CD4-positive, alpha-beta memory T cell (primary cell): ENCODE measurements around the gene FAM185A. TPM values are rescaled to one million over a fixed set of nuclear protein-coding genes. Genes with fewer than 3 reads are reported as not detected.
"Not testable (repeated sequence)": the region's sequence is repeated elsewhere in the genome, so short reads cannot be mapped to it uniquely, and the experiment has no call there.

Experiments used
- CTCF ChIA-PET: fragments of 350-600 bp; sonication (Branson Sonifier 250); formaldehyde crosslinking; loops from one replicate; lab custom pipeline; 2021; ENCODE audit warnings: inconsistent platforms; ENCODE audit not compliant: partially characterized antibody; lab: Charles Lee
- POLR2A ChIA-PET: fragments of 350-600 bp; sonication (Branson Sonifier 250); formaldehyde crosslinking; loops from one replicate; lab custom pipeline; 2021; ENCODE audit not compliant: partially characterized antibody; lab: Charles Lee
- DNase-seq, 5 donors: peaks; one replicate each; pipeline versions ENCODE4 v3.0.0 to v3.0.0-alpha.2; 2020 to 2022; ENCODE audit warnings: mixed read lengths in 1 of 5
- H3K27ac ChIP-seq: one replicate; pipeline ENCODE4 v1.7.0; 2013; ENCODE audit warnings: low read depth, low read length
- H3K27me3 ChIP-seq: 2 replicates; pipeline ENCODE4 v1.7.0; 2013; ENCODE audit warnings: mild to moderate bottlenecking, low read length, moderate library complexity; ENCODE audit not compliant: insufficient read depth
- H3K36me3 ChIP-seq: 2 replicates; pipeline ENCODE4 v1.7.0; 2013; ENCODE audit warnings: mild to moderate bottlenecking, low read length, moderate library complexity; ENCODE audit not compliant: insufficient read depth
- H3K4me1 ChIP-seq: 2 replicates; pipeline ENCODE4 v1.7.0; 2013; ENCODE audit warnings: mild to moderate bottlenecking, low read length, moderate library complexity; ENCODE audit not compliant: insufficient read depth
- H3K4me3 ChIP-seq, 2 donors: one replicate each; pipeline ENCODE4 v1.7.0; 2013; ENCODE audit warnings: low read length in 2 of 2, mild to moderate bottlenecking in 1 of 2
- H3K9me3 ChIP-seq, 2 donors: one replicate each; pipeline ENCODE4 v1.7.0; 2013; ENCODE audit warnings: low read length in 2 of 2, control low read depth in 1 of 2; ENCODE audit not compliant: control insufficient read depth in 1 of 2
- H3K27ac Mint-ChIP-seq, 7 donors: one replicate each; pipeline ENCODE4 v1.8.0; 2020 to 2021; ENCODE audit warnings: mixed read lengths in 7 of 7, mild to moderate bottlenecking in 6 of 7, inconsistent platforms in 3 of 7, moderate library complexity in 3 of 7
- H3K27me3 Mint-ChIP-seq, 2 donors: one replicate each; pipeline ENCODE4 v1.8.0; 2020 to 2021; ENCODE audit warnings: mixed read lengths in 2 of 2
- H3K36me3 Mint-ChIP-seq, 2 donors: one replicate each; pipeline ENCODE4 v1.8.0; 2020 to 2021; ENCODE audit warnings: mixed read lengths in 2 of 2, inconsistent platforms in 1 of 2, mild to moderate bottlenecking in 1 of 2
- H3K4me1 Mint-ChIP-seq, 4 donors: one replicate each; pipeline ENCODE4 v1.8.0; 2020 to 2021; ENCODE audit warnings: mixed read lengths in 4 of 4, mild to moderate bottlenecking in 1 of 4
- H3K4me3 Mint-ChIP-seq, 8 donors: one replicate each; pipeline ENCODE4 v1.8.0; 2020 to 2021; ENCODE audit warnings: mixed read lengths in 8 of 8, mild to moderate bottlenecking in 7 of 8, moderate library complexity in 6 of 8, inconsistent platforms in 3 of 8
- H3K9me3 Mint-ChIP-seq, 8 donors: one replicate each; pipeline ENCODE4 v1.8.0; 2020 to 2021; ENCODE audit warnings: mixed read lengths in 8 of 8, mild to moderate bottlenecking in 5 of 8, inconsistent platforms in 3 of 8, moderate library complexity in 1 of 8
- intact Hi-C: fragments of 100-400 bp; cut with micrococcal nuclease; formaldehyde crosslinking; loops from one replicate; pipeline ENCODE4 v1.15.1; 2023
- polyA plus RNA-seq, 2 donors: library from polyadenylated mRNA; unstranded; fragments of 300-500 nt; fragmentation: Illumina TruSeq; gene quantifications; one replicate each; pipeline ENCODE4 v1.2.3, GENCODE V29; 2021
- total RNA-seq, 2 experiments: library from RNA; stranded (reverse); gene quantifications; one replicate each; pipeline ENCODE4 v1.2.3, GENCODE V29; 2021

FAM185A gene
- total RNA-seq (10 to 100 TPM in 1 of 2 experiments, 1 to 10 TPM in 1; 8.6 to 11.1 TPM), polyA plus RNA-seq (1 to 10 TPM; 4.6 to 7.0 TPM)

DNA sequence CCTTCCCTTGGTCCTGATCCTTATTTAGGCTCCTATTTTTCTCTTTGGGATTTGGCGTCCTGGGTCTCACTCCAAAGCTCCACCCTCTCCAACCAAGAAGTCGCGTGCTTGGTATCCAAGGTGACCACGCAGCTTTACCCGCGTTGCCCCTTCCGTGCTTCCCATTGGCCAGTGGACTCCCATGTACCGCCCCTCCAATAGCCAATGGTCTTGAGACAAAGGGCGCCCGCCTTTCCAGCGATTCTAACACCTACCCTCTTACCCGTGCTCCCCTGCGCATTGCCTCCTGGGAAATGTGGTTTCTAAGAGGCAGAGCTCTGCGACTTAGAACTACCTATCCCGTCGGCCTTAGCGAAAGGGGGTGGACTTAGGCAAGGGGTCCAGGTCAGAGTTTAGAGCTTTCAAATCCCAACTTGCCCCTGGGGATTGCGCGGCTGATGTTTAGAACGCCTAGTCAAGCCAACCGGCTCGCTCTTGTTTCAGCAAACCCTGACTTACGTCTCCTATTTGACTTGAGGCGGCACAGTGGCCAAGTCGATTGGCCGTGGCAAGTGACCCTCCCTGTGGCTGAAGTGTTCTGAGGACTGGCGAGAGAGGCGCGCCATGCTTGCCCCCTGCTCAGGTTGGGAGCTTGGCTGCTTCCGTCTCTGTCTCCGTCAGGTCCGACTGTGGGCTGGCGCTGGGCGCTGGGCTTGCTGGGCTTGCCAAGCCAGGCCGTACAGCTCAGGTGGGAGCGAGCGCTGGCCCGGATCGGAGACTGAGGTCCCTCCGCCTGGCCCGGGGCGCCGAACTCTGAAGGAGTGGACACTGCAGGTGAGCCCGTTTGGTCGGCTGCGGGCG, at the start of gene FAM185A:
FAM185A (plus strand) TSS at position 395 of the 840 bp plus-strand sequence; CDS start at position 604, 209 bp downstream.
- H3K27me3 ChIP-seq, CTCF ChIA-PET, H3K36me3 ChIP-seq, H3K4me1 ChIP-seq, H3K9me3 ChIP-seq, H3K27me3 Mint-ChIP-seq, H3K9me3 Mint-ChIP-seq, H3K36me3 Mint-ChIP-seq: not testable (repeated sequence)
- POLR2A ChIA-PET, result interaction anchor here (0.8 to 1.3 kb wide), 6 partner anchors 321 to 531 kb away, joined by 3 to 11 read pairs (median 4); partner anchors contain the start of genes ARMC10, FBXL13, NAPEPLD and PRKRIP1
- H3K27ac ChIP-seq, result peak within 1 kb of the TSS; percentile 61
- Mint-ChIP-seq H3K4me1 (peaks cover 7 to 19% (median 11%) of the 10 kb centered on the region in 4 donors), H3K4me3 (peak within 1 kb of the TSS; percentile 87 to 93 (median 90)), H3K27ac (peak within 1 kb of the TSS; percentile 65 to 97 (median 95))
- peak; percentile 94 to 99 (median 95) for DNase-seq
- intact Hi-C loops, result loop anchor here (1.0 to 5.0 kb wide), 4 partner anchors 325 to 548 kb away; partner anchors contain the start of genes FBXL13, NAPEPLD, PMPCB and PRKRIP1
- H3K4me3 ChIP-seq, result peak within 1 kb of the TSS; percentile 67 to 95

GRCh38 chr7:102713011-102713690, 35.6 kb upstream of the FAM185A start:
- H3K27me3 Mint-ChIP-seq, H3K36me3 ChIP-seq, H3K9me3 Mint-ChIP-seq, H3K9me3 ChIP-seq, H3K27ac ChIP-seq, intact Hi-C loops, H3K27me3 ChIP-seq, POLR2A ChIA-PET, H3K36me3 Mint-ChIP-seq, H3K4me1 ChIP-seq, CTCF ChIA-PET, H3K4me3 ChIP-seq: not testable (repeated sequence)
- Mint-ChIP-seq H3K27ac (peak overlapping the region in 5 of 7 donors; percentile 0 to 70 (median 15)), H3K4me3 (peak overlapping the region in 1 of 8 donors; percentile 15), H3K4me1 (peaks cover 8 to 12% (median 9%) of the 10 kb centered on the region in 4 donors)
- peak in 2 of 5 donors; percentile 2 to 5 for DNase-seq

GRCh38 chr7:102713691-102714080, 35.1 kb upstream of the FAM185A start:
- H3K4me3 Mint-ChIP-seq, H3K4me3 ChIP-seq, intact Hi-C loops, POLR2A ChIA-PET, H3K27ac ChIP-seq, H3K27me3 Mint-ChIP-seq, H3K36me3 Mint-ChIP-seq, H3K27me3 ChIP-seq, DNase-seq, H3K9me3 ChIP-seq, H3K36me3 ChIP-seq, H3K9me3 Mint-ChIP-seq, H3K4me1 ChIP-seq, CTCF ChIA-PET: not testable (repeated sequence)
- H3K4me1 Mint-ChIP-seq, result peaks cover 8 to 12% (median 9%) of the 10 kb centered on the region in 4 donors
- H3K27ac Mint-ChIP-seq, result peak overlapping the region in 2 of 7 donors; percentile 0 to 70

GRCh38 chr7:102714774-102715522, 33.9 kb upstream of the FAM185A start:
- H3K27me3 Mint-ChIP-seq, H3K4me1 ChIP-seq, CTCF ChIA-PET, H3K27me3 ChIP-seq, DNase-seq, H3K36me3 Mint-ChIP-seq, H3K9me3 Mint-ChIP-seq, POLR2A ChIA-PET, H3K4me3 ChIP-seq, H3K9me3 ChIP-seq, intact Hi-C loops, H3K36me3 ChIP-seq, H3K27ac ChIP-seq, H3K4me3 Mint-ChIP-seq: not testable (repeated sequence)
- Mint-ChIP-seq H3K4me1 (peaks cover 8 to 12% (median 9%) of the 10 kb centered on the region in 4 donors), H3K27ac (peak overlapping the region in 2 of 7 donors; percentile 25 to 73)

DNA sequence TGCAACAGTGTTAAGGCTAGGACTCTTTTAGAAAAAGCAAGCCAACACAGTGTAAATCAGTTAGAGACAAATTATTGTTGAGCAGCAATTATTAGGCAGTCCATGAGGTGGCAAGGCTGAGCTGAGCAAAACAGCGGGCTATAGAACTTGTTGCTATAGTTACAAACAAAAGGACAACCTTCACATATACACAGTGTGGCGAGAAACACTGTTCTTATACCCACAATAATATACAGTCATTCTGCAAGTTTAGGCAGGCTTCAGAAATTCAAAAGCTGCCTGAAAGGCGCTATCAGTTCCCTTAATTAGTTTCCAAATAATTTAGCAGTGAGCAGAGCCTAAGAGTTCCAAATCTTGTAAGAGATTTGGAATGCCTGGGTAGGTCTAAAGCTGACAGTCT, 33.1 kb upstream of the FAM185A start:
- H3K27me3 ChIP-seq, H3K4me3 ChIP-seq, H3K4me1 ChIP-seq, H3K4me3 Mint-ChIP-seq, CTCF ChIA-PET, intact Hi-C loops, H3K9me3 Mint-ChIP-seq, H3K27ac ChIP-seq, H3K36me3 ChIP-seq, POLR2A ChIA-PET, H3K36me3 Mint-ChIP-seq, H3K9me3 ChIP-seq, H3K27ac Mint-ChIP-seq, H3K27me3 Mint-ChIP-seq: not testable (repeated sequence)
- H3K4me1 Mint-ChIP-seq, result peaks cover 8 to 12% (median 9%) of the 10 kb centered on the region in 4 donors
- DNase-seq, result peak in 4 of 5 donors; percentile 1 to 27 (median 10)

- H3K36me3 Mint-ChIP-seq, H3K27ac ChIP-seq, H3K27ac Mint-ChIP-seq, H3K4me3 Mint-ChIP-seq, H3K36me3 ChIP-seq, H3K9me3 ChIP-seq, POLR2A ChIA-PET, H3K4me3 ChIP-seq, DNase-seq, H3K9me3 Mint-ChIP-seq, CTCF ChIA-PET, H3K27me3 ChIP-seq, H3K4me1 Mint-ChIP-seq, intact Hi-C loops, H3K27me3 Mint-ChIP-seq, H3K4me1 ChIP-seq: not testable (repeated sequence)
Measured at GRCh38 chr7:102718491-102718890, 30.3 kb upstream of the FAM185A start.

DNA sequence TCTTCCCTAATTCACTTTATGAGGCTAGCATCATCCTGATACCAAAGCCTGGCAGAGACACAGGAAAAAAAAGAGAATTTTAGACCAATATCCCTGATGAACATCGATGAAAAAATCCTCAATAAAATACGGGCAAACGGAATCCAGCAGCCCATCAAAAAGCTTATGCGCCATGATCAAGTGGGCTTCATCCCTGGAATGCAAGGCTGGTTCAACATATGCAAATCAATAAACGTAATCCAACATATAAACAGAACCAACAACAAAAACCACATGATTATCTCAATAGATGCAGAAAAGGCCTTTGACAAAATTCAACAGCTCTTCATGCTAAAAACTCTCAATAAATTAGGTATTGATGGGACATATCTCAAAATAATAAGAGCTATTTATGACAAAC, 22.6 kb upstream of the FAM185A start:
- H3K27me3 ChIP-seq, H3K4me3 Mint-ChIP-seq, H3K27ac ChIP-seq, POLR2A ChIA-PET, CTCF ChIA-PET, H3K27ac Mint-ChIP-seq, DNase-seq, H3K4me3 ChIP-seq, H3K36me3 ChIP-seq, intact Hi-C loops, H3K4me1 Mint-ChIP-seq, H3K27me3 Mint-ChIP-seq, H3K4me1 ChIP-seq, H3K9me3 ChIP-seq, H3K36me3 Mint-ChIP-seq: not testable (repeated sequence)
- peaks cover 0 to 14% (median 5%) of the 10 kb centered on the region in 8 donors for H3K9me3 Mint-ChIP-seq
